HG03025 (cell line): ENCODE data around the gene INHBE.
A peak's percentile ranks its signal among the peaks of the same experiment; 100 is the strongest.
"Not testable (repeated sequence)": the region's sequence is repeated elsewhere in the genome, so short reads cannot be mapped to it uniquely, and the experiment has no call there.

Source experiments
- ATAC-seq: cut with Tn5 transposase; IDR thresholded peaks from one replicate; pipeline ENCODE4 v1.9.1; 2021; ENCODE audit warnings: mild to moderate bottlenecking, moderate library complexity; ENCODE audit not compliant: unreplicated experiment, low FRiP score

INHBE gene, protein sequence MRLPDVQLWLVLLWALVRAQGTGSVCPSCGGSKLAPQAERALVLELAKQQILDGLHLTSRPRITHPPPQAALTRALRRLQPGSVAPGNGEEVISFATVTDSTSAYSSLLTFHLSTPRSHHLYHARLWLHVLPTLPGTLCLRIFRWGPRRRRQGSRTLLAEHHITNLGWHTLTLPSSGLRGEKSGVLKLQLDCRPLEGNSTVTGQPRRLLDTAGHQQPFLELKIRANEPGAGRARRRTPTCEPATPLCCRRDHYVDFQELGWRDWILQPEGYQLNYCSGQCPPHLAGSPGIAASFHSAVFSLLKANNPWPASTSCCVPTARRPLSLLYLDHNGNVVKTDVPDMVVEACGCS

DNA sequence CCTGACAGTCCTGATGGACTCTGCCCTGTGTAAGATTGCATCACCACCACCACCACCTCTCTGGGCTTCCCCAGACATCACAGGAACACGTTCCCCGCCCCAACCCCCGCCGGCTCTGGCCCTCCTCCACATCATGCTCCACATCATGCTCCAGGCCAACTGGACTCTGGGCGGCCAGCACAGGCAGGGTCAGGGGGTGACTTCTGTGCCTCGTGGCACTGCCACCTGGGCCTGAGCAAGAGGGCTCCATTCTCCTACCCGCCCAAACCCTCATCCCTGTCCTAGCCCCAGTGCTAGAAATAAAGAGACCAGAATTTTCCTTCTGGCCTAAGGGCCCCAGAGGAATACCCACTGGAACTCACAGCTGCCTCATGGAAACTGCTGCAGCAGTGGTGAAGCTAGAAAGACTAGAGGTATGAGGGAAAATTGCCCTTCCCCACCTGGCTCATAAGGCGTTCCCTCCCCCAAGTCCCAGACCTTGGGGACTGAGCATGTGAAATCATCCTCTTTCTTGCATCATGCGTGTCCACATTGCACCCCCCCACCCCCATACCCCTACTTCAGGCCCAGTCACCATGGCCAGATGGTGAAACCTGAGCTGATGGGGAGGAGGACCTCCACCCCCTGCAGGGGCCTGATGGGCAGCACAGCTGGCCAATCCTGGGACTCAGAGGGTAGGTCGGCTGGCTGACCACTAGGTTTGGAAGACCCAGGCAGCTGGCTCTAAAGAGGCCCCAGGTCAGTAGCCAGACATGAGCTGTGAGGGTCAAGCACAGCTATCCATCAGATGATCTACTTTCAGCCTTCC, at the start of gene INHBE:
TSS of gene INHBE (plus strand) at position 742 of the 808 bp plus-strand sequence. CDS start 230 bp downstream, outside the sequence.
- no peak for ATAC-seq

- no peak for ATAC-seq
These were observed 44.6 kb upstream of the INHBE start for GRCh38 chr12:57410534-57410933.

GRCh38 chr12:57414160-57414559, 40.9 kb upstream of the INHBE start:
- not testable (repeated sequence) for ATAC-seq

GRCh38 chr12:57415088-57415487, 40.0 kb upstream of the INHBE start:
- ATAC-seq: no peak

DNA sequence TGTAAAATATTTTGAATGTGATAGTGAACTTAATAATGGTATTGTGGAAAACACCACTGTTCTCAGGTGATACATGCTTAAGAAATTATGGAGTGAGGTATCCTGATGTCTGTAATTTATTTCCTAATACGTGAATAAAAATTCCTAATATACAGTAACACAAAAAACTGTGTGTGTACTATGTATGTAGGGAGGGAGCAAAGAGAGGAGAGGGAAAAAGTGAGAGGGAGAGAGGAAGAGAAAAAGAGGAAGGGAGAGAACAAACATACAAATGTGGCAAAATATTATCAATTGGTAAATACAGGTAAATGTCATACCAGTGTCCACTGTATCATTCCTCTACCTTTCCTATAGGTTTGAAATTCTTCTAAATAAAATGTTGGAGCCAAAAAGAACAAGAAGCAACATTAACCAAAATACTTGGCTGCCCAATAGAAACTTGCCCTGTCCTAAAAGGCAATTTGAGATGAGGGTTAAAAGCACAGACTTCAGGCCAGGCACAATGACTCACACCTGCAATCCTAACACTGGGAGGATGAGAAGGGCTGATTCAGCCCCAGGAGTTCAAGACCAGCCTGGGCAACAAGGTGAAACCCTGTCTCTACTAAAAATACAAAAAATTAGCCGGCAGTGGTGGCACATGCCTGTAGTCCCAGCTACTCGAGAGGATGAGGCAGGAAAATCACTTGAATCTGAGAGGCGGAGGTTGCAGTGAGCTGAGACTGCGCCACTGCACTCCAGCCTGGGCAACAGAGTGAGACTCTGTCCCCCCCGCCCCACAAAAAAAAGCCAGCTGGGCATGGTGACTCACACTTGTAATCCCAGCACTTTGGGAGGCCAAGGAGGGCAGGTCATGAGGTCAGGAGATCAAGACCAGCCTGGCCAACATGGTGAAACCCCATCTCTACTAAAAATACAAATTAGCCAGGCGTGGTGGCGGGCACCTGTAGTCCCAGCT, 38.8 kb upstream of the INHBE start:
- no peak for ATAC-seq

GRCh38 chr12:57418255-57418654, 36.9 kb upstream of the INHBE start:
- ATAC-seq: no peak

- no peak for ATAC-seq
These were observed 35.6 kb upstream of the INHBE start for GRCh38 chr12:57419495-57419894.

DNA sequence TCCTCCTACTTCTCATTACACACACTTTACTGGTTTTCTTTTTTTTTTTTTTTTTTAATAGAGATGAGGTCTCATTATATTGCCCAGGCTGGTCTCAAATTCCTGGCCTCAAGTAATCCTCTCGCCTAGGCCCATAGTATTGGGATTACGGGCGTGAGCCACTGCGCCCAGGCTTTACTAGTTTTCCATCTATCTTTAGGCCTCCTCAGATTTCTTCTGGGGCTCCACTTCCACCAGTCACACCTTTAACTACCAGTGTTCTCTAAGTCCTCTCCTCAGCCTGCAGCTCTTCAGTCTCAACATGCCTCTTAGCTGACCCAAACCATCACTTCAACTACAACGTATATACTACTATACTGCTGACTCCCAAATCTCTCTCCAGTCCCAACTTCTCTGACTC, 34.6 kb upstream of the INHBE start:
- no peak for ATAC-seq

- ATAC-seq: not testable (repeated sequence)
These were observed 28.2 kb upstream of the INHBE start for GRCh38 chr12:57426948-57427347.

DNA sequence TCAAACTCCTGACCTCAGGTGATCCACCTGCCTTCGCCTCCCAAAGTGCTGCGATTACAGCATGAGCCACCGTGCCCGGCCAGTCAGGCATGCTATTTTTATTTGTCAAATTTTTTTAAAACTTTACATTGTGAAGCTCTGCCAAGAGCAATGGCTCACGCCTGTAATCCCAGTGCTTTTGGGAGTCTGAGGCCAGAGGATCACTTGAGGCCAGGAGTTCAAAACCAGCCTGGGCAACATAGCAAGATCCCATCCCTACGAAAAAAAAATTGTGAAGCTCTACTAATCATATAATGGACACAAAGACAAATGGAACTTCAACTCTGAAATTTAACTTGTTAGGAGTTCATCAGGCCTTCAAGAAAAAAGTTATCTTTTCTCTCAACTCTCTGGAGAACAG, 26.1 kb upstream of the INHBE start:
- ATAC-seq: no peak

- no peak for ATAC-seq
These were observed 25.5 kb upstream of the INHBE start for GRCh38 chr12:57429473-57430111.

DNA sequence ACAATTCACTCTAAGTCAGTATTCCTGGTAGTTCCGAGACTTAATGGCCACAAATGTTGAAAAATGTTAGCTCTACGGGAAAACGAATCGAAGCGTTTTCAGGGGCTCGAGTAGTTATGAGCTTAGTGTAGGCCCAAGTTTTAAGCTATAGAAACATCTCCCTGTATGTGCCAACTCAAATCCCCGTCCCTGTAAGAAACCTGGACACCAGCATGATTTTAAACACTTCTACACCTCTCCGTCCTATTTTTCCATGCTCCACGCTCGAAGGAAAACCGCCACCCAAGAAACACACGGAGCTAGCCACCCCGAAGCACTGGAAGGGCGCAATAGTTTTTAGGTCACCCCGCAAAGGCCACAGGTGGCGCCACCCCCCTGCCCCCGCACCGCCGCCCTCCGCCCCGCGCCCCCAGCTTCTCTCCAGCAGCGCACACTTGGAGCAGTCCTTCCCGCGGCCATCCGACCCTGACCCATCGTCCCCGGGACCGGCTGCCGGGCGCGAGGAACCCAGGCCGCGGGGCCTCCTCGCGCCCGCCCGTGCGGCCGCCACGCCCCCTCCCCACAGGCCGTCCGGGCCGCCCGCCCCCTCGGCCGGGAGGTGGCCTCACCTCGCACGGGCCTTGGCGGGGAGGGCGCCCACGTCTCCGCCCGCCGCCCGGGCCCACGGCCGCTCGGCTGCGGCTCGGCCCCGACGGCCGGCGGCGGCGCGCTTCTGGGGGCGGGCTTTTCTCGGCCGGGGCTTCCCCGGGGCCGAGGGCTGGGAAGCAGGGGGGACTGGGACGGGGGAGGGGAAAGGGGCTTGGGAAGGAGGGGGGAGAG, 24.8 kb upstream of the INHBE start:
- peak; percentile 53 for ATAC-seq

DNA sequence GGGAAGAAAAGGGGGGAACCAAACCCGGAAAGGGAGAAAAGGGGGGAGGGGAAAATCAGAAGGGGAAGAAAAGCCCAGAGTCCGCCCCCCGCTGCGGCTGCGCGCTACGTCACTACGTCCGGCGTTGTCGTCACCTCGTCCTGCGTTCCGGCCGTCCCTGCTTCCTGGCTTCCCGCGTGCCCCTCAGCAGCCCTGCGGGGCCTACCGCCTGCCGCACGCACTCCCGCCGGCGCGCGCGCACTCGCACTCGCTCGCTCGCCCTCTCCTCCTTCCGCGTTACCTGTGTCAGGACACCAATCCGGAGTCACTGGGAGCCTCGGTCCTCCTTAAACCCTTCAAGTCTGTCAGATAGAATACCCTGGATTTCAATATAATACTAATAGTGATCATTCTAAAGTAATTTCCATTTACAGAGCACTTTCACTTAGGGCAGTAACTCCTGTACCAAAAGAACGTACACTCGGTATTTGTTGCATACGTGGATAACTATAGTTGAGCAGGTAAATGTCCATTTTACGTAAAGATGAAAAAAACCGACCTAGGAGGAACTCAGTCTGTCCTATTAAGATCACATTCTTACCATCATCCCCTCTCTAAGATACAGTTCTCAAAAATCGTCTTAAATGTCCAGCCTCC, 24.1 kb upstream of the INHBE start, which contains the start of gene R3HDM2:
TSS of gene R3HDM2 (minus strand) at position 113 of the 636 bp plus-strand sequence. CDS start 120,615 bp downstream, outside the sequence.
- ATAC-seq: peak; percentile 85

DNA sequence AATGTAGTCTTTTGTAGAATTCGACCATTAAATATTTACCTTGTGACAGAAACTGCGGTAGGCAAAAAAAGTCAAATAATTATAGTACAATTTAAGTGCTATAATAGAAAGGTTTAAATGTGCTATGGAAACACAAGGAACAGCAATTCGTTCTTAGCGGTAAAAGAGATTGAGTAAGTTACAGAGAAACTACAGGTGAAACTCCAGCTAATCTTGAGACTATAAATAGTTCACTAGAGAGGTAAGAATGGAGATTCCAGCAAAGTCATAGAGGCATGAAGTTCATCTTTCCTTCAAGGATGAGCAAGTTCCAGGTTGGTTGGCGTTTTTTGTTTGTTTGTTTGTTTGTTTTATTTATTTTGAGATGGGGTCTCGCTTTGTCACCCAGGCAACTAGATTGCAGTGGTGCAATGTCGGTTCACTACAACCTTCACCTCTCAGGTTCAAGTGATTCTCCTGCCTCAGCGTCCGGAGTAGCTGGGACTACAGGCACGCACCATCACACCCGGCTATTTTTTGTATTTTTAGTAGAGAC, 23.4 kb upstream of the INHBE start:
- ATAC-seq: no peak

- ATAC-seq: no peak
These were observed 21.7 kb upstream of the INHBE start for GRCh38 chr12:57433370-57433769.

DNA sequence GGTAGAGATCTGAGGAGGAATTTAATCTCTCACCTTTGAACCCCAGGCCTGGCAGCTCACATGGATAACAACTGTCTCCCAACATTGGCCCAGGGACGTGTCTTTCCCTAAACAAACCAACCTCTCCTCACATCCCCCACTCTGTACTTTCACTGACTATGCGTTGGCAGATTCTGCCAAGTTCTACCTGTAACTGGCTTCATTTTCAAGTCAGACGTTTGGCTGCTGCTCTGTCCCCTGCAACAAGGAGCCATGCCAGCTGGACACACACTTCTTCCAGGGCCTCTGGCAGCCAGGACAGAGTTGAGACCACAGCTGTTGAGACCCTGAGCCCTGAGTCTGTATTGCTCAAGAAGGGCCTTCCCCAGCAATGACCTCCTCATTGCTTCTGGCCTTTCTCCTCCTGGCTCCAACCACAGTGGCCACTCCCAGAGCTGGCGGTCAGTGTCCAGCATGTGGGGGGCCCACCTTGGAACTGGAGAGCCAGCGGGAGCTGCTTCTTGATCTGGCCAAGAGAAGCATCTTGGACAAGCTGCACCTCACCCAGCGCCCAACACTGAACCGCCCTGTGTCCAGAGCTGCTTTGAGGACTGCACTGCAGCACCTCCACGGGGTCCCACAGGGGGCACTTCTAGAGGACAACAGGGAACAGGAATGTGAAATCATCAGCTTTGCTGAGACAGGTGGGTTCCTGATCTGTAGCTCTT, 20.4 kb upstream of the INHBE start, which contains the start of gene INHBC:
TSS of gene INHBC (plus strand) at position 268 of the 707 bp plus-strand sequence. CDS start at position 371, 103 bp downstream.
- no peak for ATAC-seq

GRCh38 chr12:57435293-57435692, 19.8 kb upstream of the INHBE start:
- ATAC-seq: no peak

- ATAC-seq: no peak
These were observed 16.7 kb upstream of the INHBE start for GRCh38 chr12:57438400-57438799.
